LNCAP (cell line): ENCODE measurements around the gene SH3BGRL3.

Experiments used
- TF ChIP-seq, protein P1 (sequence below): fragments of 450-650 bp; IDR thresholded peaks from 2 replicates; pipeline ENCODE4 v1.5.1; 2017; ENCODE audit warnings: mild to moderate bottlenecking

Gene SH3BGRL3

DNA sequence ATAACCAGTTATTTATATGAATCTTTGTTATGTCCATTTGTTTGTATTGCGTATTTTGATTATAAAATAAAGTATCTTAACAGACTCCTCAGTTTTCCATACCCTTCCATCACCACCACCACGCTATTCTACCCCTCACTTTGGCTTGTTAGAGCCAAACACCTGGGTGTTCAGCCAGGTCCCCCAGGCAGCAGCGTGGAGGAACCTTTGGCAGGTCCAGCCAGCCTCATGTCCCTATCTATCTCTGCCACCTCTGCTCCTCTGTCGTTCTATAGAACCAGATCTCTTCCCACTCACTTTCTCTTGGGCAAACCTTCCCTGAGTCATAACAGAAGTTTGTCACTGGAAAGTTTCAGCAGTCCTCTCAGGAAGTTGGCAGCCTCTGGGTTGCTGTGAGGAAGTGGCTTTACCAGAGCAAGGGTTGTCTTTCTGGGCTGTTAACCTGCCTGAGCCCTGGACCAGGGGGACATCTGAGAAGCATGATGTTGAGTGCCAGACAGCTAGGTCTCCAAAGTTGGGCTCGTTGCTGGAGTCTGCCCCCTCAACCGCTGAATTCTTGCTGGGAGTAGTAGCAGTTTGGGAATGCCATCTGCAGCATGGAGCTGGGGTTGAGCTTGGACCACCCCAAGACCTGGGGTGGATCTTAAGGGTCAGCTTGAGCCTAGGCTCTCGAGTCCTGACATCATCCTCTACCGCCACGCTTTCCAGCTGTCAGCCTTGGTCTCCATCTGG is 996 bp upstream of the SH3BGRL3 start:
- TF ChIP-seq, protein P1, sequence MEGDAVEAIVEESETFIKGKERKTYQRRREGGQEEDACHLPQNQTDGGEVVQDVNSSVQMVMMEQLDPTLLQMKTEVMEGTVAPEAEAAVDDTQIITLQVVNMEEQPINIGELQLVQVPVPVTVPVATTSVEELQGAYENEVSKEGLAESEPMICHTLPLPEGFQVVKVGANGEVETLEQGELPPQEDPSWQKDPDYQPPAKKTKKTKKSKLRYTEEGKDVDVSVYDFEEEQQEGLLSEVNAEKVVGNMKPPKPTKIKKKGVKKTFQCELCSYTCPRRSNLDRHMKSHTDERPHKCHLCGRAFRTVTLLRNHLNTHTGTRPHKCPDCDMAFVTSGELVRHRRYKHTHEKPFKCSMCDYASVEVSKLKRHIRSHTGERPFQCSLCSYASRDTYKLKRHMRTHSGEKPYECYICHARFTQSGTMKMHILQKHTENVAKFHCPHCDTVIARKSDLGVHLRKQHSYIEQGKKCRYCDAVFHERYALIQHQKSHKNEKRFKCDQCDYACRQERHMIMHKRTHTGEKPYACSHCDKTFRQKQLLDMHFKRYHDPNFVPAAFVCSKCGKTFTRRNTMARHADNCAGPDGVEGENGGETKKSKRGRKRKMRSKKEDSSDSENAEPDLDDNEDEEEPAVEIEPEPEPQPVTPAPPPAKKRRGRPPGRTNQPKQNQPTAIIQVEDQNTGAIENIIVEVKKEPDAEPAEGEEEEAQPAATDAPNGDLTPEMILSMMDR = no peak

DNA sequence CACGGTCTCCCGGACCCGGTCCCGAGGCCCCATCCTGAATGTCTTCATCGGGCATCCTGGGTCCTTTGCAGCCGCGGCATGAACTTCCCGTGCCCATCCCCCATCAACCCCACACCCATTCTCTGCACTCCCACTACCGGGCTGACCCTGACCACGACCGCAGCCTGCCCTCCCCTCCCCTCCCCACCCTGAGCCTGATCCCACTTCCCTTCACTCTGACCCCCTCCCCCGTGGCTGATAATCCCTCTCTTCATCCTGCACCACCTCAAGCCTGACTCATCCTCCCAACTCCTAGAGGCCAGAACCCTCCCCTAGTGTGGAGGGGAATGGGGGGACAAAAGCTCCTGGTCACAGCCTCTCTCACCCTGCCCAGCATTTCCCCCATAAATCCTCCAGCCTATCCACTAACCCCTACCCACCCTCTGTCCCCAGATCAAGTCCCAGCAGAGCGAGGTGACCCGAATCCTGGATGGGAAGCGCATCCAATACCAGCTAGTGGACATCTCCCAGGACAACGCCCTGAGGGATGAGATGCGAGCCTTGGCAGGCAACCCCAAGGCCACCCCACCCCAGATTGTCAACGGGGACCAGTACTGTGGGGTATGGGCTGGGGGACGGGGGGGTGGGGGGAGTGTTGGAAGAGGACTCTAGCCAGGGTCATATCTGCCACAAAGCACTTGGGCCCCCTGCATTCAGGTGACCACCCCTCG is 602 bp downstream of the SH3BGRL3 start:
- TF ChIP-seq, protein P1 = no peak

DNA sequence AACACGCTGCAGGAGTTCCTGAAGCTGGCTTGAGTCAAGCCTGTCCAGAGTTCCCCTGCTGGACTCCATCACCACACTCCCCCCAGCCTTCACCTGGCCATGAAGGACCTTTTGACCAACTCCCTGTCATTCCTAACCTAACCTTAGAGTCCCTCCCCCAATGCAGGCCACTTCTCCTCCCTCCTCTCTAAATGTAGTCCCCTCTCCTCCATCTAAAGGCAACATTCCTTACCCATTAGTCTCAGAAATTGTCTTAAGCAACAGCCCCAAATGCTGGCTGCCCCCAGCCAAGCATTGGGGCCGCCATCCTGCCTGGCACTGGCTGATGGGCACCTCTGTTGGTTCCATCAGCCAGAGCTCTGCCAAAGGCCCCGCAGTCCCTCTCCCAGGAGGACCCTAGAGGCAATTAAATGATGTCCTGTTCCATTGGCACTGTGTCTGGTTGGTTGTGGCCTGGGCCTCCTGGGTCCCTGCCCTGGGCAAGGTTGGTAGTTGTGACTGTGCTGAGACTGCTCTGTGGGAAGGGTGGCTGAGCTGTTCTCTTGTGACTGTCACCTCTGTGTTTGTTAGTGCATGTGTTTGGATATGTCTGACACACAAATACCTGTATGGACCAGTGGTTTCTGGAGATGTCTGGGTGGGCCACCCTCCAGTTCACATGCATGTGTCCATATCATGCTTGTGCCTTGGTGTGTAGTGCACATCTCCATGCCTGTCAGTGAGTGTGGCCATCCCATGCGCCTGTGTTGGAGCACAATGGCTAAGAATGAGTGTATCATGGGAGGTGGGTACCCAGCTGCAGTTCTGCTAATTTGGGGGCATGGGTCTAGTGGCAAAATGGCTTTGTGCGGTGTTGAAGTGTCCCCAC is 1.4 kb downstream of the SH3BGRL3 start:
- TF ChIP-seq, protein P1 = no peak

DNA sequence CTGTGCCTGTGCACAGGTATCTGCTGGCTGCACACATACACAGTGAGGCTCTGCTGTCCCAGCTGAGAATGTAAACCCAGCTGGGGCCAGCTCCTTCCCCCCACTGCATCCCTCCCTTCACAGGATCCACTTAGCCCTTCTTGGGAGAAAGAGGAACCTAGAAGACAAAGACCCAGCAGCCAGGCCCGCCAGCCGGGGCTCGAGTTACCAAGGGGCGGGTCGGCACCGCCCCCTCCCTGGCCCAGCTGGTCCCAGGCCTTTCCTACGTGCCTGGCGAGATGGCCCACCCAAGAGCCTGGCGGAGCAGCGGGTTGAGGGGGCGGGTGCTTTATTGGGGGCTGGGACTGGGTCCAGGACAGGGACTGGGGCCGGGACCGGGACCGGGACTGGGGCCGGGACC is 2.1 kb downstream of the SH3BGRL3 start:
- TF ChIP-seq, protein P1 = no peak

DNA sequence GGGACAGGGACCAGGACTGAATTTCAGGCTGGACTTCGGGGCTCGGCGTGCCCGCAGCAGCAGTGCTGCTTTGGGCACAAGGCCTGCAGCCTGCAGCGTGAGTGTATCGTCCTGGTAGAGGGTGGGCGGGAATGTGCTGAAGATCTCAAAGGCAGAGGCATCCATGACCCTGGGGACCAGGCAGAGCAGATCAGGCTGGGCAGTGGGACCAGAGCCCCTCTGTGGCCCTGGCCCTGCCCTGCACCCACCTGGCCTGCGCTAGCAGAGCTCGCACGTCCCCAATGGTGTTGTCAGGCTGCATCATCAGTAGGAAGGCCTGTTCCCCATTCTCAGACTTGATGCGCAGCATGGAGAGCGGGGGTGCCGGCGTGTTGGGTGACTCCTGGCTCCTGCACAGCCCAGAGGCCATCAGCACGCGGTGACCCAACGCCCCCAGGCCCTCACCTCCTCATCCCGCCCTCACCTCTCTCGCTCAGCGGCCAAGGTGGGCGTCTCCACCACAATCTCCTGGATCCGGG is 2.6 kb downstream of the SH3BGRL3 start:
- TF ChIP-seq, protein P1 = no peak

DNA sequence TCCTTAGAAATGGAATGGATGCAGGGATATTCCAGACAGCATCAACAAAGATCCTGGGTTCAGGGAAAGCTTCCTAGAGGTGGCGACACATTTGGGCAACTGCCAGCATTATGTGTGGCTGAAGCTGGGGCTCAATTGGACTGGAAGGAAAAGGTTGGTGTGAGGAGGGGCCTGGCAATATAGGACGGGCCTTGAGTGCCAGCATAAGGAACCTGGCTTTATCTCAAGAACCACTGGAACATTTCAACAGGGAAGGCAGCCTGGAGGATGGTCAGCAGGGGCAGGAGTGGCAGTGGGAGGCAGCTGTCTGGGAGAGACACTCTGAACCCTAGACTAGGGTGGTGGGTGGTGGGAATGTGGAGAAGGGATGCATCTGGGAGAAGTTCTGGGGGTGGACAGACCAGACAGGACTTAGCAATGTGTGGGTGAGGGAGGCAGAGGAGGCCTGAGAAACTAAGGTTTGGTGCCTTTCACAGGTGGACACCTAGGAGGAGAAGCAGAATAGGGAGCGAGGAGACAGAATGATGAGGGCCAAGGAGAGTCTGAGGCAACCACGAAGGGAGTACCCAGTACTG is 3.5 kb downstream of the SH3BGRL3 start:
- TF ChIP-seq, protein P1 = no peak
